ENCODE measurements around the gene GALNT9.
"Not testable (repeated sequence)": the region's sequence is repeated elsewhere in the genome, so short reads cannot be mapped to it uniquely, and the experiment has no call there.

The GALNT9 gene

DNA sequence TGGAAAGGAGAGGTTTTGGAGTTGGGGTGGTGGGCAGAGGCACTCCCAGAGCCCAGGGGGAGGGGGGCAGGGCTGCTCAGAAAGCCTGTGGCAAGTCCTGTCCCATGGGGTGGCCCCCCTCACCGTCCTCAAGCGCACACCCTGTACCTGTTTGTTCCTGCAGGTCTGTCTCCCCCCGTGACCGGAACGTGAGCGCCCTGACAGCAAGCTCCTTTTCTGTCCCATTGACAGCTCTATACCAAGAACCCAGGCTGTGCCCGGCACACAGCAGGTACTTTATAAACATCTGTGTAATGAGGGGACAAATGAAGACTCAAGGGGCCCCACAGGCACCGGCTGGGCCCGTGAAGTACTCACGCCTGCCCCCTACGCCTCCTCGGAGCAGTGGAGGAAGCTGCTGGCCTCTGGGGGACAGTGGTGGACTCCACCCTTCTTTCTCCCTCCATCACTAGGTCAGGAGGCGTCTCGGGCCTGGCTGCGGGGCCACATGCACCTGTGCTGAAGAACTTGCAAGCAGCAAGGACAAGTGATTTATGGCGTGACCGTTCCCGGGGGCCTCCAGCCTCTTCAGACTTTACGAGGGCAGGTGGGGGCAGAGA lies 65.8 kb downstream of the GALNT9 start:
- no peak for DNase-seq

DNA sequence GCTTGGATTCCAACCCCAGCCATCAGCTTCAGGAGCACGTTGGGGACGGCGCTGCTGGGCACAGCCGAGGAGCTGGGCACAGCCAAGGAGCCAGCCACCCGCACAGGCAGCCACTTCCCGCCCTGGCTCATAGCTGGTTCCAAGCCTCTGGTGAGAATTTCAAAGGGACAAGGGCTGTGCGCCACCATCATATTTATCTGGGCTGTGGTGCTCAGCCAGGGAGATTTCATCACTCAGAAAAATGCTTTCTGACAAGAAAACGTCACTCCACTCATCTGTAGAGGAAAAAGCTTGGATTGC lies 66.4 kb downstream of the GALNT9 start:
- no peak for DNase-seq

DNA sequence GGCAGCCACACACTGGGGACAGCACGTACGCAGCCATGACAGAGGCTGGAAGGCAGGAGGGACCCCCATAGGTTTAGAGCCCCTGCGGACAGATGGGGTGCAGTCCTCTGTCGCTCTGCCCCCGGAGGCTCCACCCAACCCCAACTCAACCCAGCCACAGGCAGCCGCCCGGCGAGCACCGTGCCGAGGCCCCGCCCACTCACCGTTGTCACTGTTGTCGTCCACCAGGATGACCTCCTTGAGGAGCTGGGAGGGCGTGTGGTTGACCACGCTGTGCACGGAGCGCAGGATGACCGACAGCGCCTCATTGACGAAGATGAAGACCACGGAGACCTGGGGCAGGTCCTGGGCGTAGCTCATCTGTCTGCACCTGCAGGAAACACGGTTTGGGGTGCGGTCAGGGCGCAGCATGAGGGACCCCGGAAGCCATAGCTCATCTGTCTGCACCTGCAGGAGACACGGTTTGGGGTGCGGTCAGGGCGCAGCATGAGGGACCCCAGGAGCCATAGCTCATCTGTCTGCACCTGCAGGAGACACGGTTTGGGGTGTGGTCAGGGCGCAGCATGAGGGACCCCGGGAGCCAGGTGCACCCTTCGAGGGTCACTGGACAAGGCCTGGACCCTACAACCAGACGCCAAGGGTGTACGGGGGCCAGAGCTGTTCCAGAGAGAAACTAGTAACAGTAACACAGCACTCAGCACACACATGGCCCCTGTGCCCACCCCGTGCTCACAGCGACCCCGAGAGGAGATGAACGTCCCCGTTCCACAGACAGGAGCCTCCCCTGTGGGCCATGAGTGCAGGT lies 66.9 kb downstream of the GALNT9 start:
- DNase-seq, result no peak

DNA sequence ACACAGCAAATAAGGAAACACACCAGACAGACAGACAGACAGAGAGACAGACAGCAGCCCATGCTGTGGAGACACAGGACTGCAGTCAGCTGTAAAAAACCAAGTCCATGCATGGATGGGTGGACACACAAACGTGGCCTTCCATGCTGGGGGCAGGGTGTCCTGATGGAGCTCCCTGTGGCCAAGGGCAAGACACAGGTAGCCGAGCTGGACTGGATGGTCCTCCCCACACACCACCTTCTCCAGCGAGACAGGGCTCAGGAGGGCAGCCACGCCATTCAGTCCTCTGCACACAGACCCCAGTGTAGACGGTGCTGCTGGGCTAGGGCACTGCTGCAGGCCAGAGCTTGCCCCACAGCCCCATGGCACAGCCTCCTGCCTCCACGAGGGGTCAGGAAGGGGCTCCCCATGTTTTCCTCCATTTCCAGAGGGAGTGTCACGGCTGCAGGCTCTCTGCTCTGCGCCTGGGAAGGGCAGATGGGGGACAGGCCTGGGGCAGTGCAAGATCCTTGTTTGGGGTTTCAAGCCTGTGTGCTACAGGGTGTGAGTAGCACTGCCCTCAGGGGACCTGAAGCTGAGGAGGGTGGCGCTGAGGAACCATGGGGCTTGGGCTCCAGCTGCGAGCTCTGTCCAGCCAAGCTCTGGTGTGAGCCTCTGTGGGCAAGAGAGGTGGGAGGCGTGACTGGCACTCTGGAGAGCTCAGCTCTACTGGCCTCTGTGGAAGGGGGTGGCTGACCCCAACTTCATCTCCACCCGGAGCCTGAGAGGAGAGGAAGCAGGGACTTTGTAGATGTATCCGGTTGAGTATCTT lies 67.9 kb downstream of the GALNT9 start:
- no peak for DNase-seq

DNA sequence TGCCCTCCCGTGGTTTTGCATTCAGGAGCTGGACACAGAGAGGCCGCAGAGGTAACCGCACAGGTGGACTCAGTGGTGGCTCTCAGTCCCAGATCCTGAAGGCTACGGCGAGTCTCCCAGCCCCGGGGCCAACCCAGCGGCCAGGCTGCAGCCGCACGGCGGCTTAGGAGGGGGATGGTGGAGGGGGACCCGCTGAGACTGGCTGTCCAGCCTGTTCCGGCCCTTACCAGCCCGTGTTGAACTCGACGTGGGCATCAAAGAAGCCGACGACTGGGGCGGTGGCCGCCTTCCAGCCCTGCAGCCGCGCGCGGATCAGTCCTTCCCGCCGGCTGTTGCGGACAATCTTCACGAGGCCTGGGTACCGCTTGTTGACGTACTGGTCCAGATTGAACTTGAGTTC lies 68.7 kb downstream of the GALNT9 start:
- DNase-seq, result no peak

DNA sequence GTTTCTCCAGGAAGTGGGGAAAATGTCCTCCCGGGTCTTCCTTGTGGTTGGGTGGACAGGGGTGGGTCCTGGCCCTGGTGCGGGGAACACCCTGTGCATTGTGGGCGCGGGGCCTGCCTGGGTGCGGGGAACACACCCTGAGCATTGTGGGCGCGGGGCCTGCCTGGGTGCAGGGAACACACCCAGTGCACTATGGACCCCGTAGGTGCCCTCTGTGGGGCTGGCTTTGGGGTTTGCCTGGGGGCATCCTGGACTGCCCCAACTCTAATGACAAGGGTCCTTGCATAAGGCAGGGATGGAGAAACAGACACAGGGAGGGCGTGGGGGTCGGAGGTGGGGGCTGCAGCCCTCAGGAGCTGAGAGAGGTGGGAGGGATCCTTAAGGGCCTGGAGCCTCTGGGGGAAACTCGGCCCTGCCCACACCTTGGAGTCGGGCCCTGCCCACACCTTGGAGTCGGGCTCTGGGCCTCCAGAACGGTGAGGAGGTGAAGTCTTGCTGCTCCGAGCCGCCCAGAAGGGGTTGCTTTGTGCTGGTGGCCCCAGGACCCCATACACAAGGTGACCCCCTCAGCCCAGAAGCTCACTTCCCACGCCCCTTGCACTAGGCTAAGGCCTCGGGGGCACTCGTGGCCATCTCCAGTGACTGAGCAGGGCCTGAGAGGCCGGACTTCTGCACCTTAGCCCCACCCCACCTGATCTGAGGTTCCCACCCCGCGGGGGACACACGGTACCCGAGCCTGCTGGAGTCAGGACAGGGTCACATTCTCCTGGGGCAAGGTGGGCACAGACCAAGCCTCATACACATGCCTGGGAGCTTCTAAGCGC lies 69.3 kb downstream of the GALNT9 start:
- DNase-seq, result no peak

DNA sequence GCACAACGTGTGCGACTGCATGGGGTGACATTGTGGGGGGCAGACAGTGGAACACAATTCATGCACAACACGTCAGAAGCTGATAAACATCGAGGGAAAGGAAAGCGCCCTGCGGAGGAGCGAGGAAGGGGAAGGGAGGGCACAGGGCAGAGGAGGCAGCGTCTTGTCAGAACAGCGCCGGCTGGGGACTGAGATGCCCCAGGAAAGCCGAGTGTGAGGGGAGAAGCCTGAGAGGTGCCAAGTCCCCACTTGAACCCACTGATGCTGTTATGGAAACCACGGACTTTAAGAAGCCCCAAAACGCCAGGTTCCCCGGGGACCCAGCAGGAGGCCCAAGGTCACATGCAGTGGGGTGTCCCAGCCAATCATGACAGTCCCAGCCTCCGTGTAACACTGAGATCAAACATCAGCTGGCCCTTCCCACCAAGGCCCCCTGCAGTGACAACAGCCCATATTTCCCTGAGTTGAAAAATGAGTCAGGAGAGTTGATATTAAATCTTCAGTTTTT lies 70.0 kb downstream of the GALNT9 start:
- DNase-seq, result no peak

DNA sequence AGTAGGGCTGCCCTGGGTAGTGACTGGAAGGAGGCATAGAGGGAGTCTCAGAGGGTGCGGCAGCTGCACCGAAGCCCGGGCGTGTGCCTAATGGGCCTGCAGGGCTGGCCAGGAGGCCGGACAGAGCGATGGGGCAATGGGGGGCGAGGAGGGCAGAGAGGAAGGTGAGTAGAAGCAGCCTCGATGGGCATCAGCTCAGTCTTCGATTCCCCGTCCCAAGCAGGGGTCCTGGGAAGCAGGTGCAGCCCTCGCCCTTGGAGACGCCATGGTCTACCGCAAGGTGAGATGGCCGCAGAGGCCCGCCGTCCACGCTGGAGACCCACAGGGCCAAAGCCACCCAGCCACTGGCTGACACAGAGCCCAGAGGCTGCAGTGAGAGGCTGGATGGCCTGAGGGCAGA lies 70.8 kb downstream of the GALNT9 start:
- no peak for DNase-seq

DNA sequence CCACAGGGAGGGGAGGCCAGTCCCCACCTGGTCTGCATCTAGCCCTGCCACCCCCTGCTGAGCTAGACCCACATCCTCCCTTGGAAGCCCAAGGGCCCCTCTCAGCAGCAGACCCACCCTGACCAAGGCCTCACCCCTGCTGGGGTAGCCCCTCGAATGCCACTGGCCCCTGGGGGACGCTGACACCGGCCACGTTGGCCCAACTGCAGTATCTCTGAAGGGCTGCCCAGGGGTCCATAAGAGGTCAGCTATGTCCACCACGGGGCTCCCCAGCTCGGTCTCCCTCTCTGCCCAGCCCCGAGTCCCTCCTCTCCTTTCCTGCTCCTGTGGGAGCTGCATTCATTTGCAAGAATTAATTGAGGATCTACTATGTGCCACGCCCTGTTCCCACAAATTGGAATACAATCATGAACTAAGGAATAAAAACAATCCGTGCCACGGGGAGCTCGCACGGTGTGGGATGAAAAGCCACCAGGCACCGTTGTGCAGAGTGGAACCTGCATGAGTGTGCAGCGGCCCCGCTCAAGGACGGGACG lies 71.4 kb downstream of the GALNT9 start:
- no peak for DNase-seq

DNA sequence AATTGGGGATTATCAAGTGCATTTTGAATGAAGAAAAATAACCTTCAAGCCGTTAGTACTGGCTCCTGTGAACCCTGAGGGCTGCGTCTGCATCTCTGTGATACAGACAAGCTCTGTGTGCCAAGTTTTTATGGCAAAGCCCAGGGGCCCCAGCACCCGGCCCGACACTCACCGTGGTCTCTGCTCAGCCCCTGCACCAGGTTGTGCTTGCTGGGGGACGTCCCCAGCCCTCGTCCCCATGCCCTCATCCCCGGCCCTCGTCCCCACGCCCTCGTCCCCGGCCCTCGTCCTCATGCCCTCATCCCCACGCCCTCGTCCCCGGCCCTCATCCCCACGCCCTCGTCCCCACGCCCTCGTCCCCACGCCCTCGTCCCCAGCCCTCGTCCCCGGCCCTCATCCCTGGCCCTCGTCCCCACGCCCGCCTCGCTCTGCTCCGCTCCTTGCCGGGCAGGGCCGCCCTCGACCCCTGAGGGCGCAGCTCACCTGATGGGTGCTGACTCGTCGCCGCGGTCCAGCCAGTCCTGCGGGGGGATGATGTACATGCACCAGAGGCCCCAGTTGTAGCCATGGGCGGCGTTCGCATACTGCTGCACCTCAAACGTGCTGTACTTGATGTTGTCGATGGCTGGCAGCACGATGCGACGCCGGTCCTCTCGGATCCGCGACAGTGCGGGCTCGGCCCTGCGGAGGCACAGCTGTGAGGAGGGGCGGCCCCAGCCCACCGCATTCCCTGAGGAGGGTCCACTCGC lies 72.0 kb downstream of the GALNT9 start:
- DNase-seq, result no peak

DNA sequence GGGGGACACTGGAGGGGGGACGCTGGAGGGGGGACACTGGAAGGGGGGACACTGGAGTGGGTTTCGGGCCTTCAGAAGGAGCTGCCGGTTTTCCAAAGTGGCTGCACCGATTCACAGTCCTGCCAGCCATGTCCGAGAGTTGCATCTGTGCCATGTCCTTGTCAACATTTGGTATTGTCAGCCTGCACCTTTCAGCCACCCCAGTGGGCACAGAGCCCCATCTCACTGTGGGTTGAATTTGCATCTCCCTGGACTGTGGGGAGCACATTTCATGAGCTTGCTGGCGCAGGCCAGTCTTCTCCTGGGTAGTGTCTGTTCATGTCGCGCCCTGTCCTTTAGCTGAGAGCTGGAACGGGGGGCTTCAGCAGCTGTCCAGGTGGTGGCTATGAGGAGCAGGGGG lies 72.7 kb downstream of the GALNT9 start:
- no peak for DNase-seq

DNA sequence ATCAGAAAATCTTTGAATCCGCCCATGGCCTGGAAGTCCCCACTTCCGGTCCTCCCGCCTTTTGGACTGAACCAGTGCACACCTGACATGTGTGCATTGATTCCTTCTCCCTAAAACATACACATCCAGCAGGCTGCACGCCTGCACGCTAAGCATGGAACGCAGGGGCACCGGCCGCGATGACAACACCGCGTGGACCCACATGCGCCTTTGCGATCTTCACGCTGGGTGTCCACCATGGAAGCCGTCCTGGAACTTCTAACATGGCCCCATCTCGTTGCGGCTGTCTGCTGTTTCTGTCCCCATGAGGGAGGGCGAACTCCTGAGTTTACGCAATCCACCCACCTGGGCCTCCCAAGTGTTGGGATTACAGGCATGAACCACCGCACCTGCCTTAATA lies 73.7 kb downstream of the GALNT9 start:
- DNase-seq, result no peak

DNA sequence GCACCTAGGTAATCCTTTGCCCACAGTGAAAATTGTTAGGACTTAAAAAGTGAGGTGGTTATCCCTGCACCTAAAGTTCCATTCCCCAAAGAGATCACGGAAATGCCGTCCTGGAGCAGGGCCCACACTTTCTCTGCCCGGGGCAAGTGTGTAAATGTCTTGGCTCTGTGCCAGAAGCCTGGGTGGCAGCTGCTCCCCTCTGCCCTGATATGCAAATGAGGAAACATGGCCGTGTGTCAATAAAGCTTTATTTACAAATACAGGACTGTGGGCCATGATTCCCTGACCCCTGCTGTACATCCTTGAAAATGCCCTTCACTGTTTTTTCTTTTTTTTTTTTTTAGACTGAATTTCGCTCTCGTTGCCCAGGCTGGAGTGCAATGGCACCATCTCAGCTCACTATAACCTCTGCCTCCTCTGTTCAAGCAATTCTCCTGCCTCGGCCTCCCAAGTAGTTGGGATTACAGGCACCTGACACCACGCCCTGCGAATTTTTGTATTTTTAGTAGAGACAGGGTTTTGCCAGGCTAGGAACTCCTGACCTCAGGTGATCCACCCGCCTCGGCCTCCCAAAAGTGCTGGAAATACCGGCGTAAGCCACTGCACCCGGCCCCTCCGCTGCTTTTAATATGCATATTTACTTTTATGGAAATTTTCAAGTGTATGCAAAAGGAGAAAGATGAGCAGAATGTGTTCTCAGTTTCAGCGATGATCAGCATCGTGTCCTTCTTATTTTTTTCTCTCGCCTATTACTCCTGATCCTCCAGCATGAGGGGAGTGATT lies 75.5 kb downstream of the GALNT9 start:
- no peak for DNase-seq

DNA sequence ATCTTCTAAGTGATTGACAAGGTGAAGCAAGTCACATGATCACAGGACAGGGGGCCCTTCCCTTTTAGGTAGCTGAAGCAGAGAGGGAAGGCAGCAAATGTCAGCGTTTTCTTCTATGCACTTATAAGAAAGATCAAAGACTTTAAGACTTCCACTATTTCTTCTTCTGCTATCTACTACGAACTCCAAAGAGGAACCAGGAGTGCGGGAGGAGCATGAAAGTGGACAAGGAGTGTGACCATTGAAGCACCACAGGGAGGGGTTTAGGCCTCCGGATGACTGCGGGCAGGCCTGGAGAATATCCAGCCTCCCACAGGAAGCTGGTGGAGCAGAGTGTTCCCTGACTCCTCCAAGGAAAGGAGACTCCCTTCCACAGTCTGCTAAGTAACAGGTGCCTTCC lies 76.4 kb downstream of the GALNT9 start:
- not testable (repeated sequence) for DNase-seq

DNA sequence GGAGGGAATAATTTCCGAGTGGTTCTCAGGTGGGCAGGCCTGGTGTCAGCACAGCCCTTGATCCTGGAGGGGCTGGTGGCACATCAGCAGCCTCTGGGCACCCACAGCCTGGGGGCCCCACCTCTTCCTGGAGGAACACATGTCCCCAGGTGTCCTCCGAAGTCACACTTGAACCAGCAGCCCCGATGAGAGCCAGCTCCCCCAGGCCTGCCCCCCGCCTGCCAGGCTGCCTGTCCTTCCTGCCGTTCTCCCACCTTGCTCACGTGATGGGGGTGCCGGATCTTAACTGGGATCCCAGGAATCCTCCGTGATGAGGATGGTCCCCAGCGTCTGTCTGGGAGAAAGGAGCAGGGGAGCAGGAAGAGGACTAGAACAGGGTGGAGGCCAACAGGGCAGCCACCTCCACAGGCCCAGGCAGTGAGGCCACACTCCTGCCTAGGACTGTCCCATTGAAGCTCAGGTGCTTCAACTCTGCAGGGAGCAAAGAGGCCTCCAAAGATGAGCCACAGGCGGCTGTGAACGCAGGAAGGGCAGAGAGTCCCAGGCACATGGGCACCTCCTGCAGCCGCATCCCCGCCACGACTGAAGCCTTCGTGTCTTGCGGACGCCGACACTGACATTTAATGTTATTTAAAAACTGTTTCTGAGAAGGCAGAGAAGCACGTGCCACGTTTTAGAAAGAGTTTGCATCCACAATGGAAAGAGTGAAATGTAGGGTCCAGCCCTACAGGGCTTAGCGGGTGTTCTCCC lies 77.5 kb downstream of the GALNT9 start:
- no peak for DNase-seq

DNA sequence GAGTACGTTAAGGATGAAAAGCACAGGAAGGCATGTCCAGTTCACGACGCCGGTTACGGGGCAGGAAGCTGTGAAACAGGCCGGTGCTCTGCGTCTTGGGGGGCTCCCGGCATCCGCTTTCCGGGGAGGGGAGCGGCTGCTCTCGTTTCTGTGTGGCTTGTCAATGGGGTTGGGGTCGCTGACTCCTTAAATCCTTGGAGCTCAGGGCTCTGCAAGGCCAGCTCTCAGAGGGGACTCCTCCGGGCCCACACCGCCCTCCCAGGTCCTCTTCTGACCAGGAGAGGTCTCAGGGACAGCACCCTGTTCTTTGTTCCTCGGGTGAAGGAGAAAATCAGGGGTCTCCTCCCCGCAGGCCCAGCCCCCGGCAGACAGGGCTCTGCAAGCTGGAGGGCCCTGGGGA lies 78.1 kb downstream of the GALNT9 start:
- no peak for DNase-seq

DNA sequence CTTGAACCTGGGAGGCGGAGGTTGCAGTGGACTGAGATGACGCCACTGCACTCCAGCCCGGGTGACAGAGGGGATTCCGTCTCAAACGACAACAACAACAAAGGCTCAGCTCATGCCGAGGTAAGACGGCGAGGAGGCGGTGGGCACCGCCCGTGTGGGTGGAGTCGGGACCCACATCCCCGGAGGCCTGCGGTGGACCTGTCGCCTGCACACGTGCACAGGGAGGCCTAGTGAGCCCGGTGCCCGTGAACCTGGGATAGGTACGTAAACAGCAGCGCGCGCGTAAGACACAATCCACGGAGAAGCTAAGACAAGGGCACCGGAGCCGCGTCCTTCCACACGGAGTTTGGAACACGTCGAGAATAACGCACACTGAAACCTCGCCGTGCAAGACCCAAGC lies 78.7 kb downstream of the GALNT9 start:
- DNase-seq, result no peak

DNA sequence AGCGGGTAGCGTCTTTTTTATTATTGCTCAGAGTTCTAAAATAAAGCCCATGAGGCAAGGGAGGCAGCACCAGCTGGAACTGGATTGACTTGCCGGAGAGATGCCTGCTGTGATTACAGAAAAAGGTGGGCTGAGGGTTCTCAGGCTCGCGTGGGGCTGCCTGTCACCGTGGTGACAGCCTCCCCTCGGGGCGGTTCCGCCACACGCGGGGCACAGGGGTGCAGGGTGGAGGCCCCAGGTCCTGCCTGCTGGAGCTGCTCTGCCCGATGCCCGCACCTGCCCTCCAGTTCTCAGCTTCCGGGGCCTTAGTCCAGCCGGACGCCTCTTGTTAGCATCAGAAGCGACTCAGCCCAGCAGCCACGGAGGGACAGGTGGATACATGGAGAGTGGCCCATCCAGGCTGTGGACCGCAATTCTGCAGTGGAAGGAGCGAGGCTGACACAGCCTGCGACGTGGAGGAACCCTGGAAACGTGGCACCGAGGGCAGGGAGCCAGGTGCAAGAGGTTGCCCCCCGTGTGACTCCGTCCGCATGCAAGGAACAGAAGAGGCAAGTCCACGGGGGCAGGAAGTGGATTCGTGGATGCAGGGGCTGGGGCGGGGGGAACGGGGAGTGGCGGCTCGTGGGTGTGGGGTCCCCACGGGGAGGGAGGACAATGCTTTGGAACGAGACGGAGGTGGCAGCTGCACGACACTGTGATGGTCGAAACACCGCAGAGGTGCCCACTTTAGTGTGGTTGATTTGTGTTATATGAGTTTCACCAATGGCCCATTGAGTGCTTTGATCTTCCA lies 79.5 kb downstream of the GALNT9 start:
- DNase-seq, result no peak

DNA sequence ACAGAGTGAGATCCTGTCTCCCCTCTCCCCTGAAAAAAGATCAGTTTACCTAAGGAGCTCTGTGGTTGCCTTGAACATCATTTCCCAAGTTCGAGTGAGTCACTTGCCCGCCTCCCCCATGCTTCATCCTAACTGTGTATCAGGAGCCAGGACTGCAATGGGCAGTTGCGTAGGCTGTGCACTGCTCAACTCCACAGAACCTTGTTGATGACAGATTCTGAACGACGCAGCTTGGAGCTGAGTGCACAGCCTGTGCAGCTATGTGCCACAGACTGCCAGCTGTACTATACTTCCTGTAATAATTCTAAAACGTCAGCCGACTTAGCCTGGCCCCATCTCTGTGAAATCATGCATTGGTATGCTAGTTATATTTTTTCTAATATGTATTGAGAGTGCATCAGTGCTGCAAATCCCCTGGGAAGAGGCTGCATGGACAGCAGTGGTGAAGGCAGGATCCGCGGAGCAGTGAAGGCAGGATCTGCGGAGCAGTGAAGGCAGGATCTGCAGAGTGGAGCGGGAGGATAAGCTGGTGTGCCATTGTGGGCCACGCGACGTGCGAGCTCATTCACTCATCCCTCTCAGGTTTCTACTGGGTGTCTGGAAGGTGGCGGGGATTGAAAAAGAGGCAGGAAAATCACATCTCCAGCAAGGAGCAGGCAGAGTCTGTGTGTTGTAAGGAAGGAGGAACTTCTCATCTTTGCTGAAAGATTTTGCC lies 80.8 kb downstream of the GALNT9 start:
- no peak for DNase-seq

All from CD4-positive, alpha-beta T cell treated with Interleukin-12 subunit alpha and Interleukin-12 subunit beta, for 1 hour (primary cell).